ENCODE measurements around the gene MAEA. TPM values are rescaled to one million over a fixed set of nuclear protein-coding genes. Genes with fewer than 3 reads are reported as not detected.

MAEA gene
- total RNA-seq, 4 donors from 2014 or later: 47.2 to 62.1 (median 53.9) TPM

GRCh38 chr4:1359144-1359501, 69.4 kb downstream of the MAEA start:
- H3K27me3 ChIP-seq: no peaks in the 10 kb centered on the region
- no peak overlapping the region for H3K27ac ChIP-seq
- ATAC-seq: no peak
- no peak overlapping the region for H3K4me3 ChIP-seq
- H3K4me1 ChIP-seq: peaks cover 0 to 8% (median 0%) of the 10 kb centered on the region in 3 donors
- H3K9me3 ChIP-seq: no peaks in the 10 kb centered on the region
- H3K36me3 ChIP-seq: peaks cover 0 to 84% of the 10 kb centered on the region in 2 donors
- no peak for TF ChIP-seq POLR2A (IDR thresholded peaks at IDR 0.05)
- no peak for TF ChIP-seq EP300 (IDR thresholded peaks at IDR 0.05)
- no peak for TF ChIP-seq CTCF (IDR thresholded peaks at IDR 0.05)
- TF ChIP-seq POLR2AphosphoS5 (IDR thresholded peaks at IDR 0.05): no peak
- 86 to 90% methylated on average over 13 to 14 of the region's 14 CpGs for WGBS, 2 donors (ENCODE audit: low coverage in 1 of 2)

GRCh38 chr4:1359976-1360375, 70.3 kb downstream of the MAEA start:
- Histone ChIP-seq H3K27ac (peak overlapping the region in 1 of 4 donors; percentile 17), H3K9me3 (no peaks in the 10 kb centered on the region), H3K4me1 (peaks cover 0 to 8% (median 0%) of the 10 kb centered on the region in 3 donors), H3K27me3 (no peaks in the 10 kb centered on the region), H3K4me3 (no peak overlapping the region), H3K36me3 (peaks cover 0 to 84% of the 10 kb centered on the region in 2 donors)
- WGBS, 2 donors (ENCODE audit: low coverage in 1 of 2): 98% methylated on average over 8 of the region's 16 CpGs; no CpG with 5 or more reads in 1 of the 2 donors
- TF ChIP-seq POLR2AphosphoS5 (IDR thresholded peaks at IDR 0.05) (no peak), POLR2A (IDR thresholded peaks at IDR 0.05) (no peak), EP300 (IDR thresholded peaks at IDR 0.05) (no peak), CTCF (IDR thresholded peaks at IDR 0.05) (no peak)
- ATAC-seq: no peak

- TF ChIP-seq EP300 (IDR thresholded peaks at IDR 0.05) (no peak), POLR2AphosphoS5 (IDR thresholded peaks at IDR 0.05) (no peak), CTCF (IDR thresholded peaks at IDR 0.05) (no peak), POLR2A (IDR thresholded peaks at IDR 0.05) (no peak)
- ATAC-seq: no peak
- Histone ChIP-seq H3K4me3 (no peak overlapping the region), H3K27me3 (no peaks in the 10 kb centered on the region), H3K36me3 (peaks cover 0 to 84% of the 10 kb centered on the region in 2 donors), H3K9me3 (no peaks in the 10 kb centered on the region), H3K4me1 (peaks cover 0 to 8% (median 0%) of the 10 kb centered on the region in 3 donors), H3K27ac (peak overlapping the region in 1 of 4 donors; percentile 17)
- no CpG with 5 or more reads among the region's 29 CpGs for WGBS, 2 donors (ENCODE audit: low coverage in 1 of 2)
Measured at GRCh38 chr4:1360423-1361283, 71.0 kb downstream of the MAEA start.

- no peak overlapping the region for H3K27ac ChIP-seq
- TF ChIP-seq CTCF (IDR thresholded peaks at IDR 0.05) (no peak), POLR2AphosphoS5 (IDR thresholded peaks at IDR 0.05) (no peak), EP300 (IDR thresholded peaks at IDR 0.05) (no peak), POLR2A (IDR thresholded peaks at IDR 0.05) (no peak)
- peaks cover 0 to 2% (median 0%) of the 10 kb centered on the region in 3 donors for H3K4me1 ChIP-seq
- no peaks in the 10 kb centered on the region for H3K27me3 ChIP-seq
- no peak overlapping the region for H3K4me3 ChIP-seq
- ATAC-seq: no peak
- 60 to 82% methylated on average over 5 to 6 of the region's 18 CpGs for WGBS, 2 donors (ENCODE audit: low coverage in 1 of 2)
- no peaks in the 10 kb centered on the region for H3K9me3 ChIP-seq
- peaks cover 0 to 86% of the 10 kb centered on the region in 2 donors for H3K36me3 ChIP-seq
Measured at GRCh38 chr4:1361431-1361830, 71.7 kb downstream of the MAEA start.

- TF ChIP-seq POLR2A (IDR thresholded peaks at IDR 0.05) (no peak), POLR2AphosphoS5 (IDR thresholded peaks at IDR 0.05) (no peak), EP300 (IDR thresholded peaks at IDR 0.05) (no peak), CTCF (IDR thresholded peaks at IDR 0.05) (no peak)
- Histone ChIP-seq H3K4me1 (no peaks in the 10 kb centered on the region), H3K27ac (no peak overlapping the region), H3K4me3 (no peak overlapping the region), H3K27me3 (no peaks in the 10 kb centered on the region), H3K36me3 (peaks cover 0 to 88% of the 10 kb centered on the region in 2 donors), H3K9me3 (no peaks in the 10 kb centered on the region)
- ATAC-seq: no peak
- WGBS, 2 donors (ENCODE audit: low coverage in 1 of 2): 84 to 93% methylated on average over 4 to 7 of the region's 10 CpGs
Measured at GRCh38 chr4:1362046-1362445, 72.4 kb downstream of the MAEA start.
